Measurements from ENCODE around the gene AS3MT. TPM values are rescaled to one million over a fixed set of nuclear protein-coding genes. Genes with fewer than 3 reads are reported as not detected.

AS3MT gene
- total and polyA plus RNA-seq, 12 donors, result 177 to 910 (median 303) TPM

- intact Hi-C loops (cut with DNase I), result loop anchor here (5.0 to 10.0 kb wide), 2 partner anchors 32 to 90 kb away; no protein-coding TSS in a partner anchor
- 45 to 61% (median 58%) methylated on average over 4 of the region's 4 CpGs for WGBS, 4 donors
- H3K36me3 ChIP-seq (replicated peaks in 1 of 2), result no peaks in the 10 kb centered on the region
- H3K4me1 ChIP-seq (replicated peaks in 1 of 2), result no peaks in the 10 kb centered on the region
- H3K9me3 ChIP-seq (replicated peaks in 1 of 3), result no peaks in the 10 kb centered on the region
- no peaks in the 10 kb centered on the region for H3K27me3 ChIP-seq
- H3K27ac ChIP-seq, result peak overlapping the region in 3 of 5 donors; percentile 19 to 79 (median 32)
- TF ChIP-seq POLR2A (IDR thresholded peaks at IDR 0.05), result peak in 1 of 2 donors; percentile 39
- TF ChIP-seq, protein P1, sequence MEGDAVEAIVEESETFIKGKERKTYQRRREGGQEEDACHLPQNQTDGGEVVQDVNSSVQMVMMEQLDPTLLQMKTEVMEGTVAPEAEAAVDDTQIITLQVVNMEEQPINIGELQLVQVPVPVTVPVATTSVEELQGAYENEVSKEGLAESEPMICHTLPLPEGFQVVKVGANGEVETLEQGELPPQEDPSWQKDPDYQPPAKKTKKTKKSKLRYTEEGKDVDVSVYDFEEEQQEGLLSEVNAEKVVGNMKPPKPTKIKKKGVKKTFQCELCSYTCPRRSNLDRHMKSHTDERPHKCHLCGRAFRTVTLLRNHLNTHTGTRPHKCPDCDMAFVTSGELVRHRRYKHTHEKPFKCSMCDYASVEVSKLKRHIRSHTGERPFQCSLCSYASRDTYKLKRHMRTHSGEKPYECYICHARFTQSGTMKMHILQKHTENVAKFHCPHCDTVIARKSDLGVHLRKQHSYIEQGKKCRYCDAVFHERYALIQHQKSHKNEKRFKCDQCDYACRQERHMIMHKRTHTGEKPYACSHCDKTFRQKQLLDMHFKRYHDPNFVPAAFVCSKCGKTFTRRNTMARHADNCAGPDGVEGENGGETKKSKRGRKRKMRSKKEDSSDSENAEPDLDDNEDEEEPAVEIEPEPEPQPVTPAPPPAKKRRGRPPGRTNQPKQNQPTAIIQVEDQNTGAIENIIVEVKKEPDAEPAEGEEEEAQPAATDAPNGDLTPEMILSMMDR (IDR thresholded peaks at IDR 0.05), result no peak
- peak in 5 of 7 donors; percentile 53 to 82 (median 67) for DNase-seq
- no peak overlapping the region for H3K4me3 ChIP-seq
Measured at GRCh38 chr10:102824664-102825063, 44.6 kb upstream of the AS3MT start.

- intact Hi-C loops (cut with DNase I), result loop anchor here (5.0 to 10.0 kb wide), 2 partner anchors 34 to 91 kb away; no protein-coding TSS in a partner anchor
- H3K27me3 ChIP-seq, result no peaks in the 10 kb centered on the region
- TF ChIP-seq, protein P1 (IDR thresholded peaks at IDR 0.05), result no peak
- TF ChIP-seq POLR2A (IDR thresholded peaks at IDR 0.05), result peak in 1 of 2 donors; percentile 60
- H3K4me3 ChIP-seq, result no peak overlapping the region
- WGBS, 4 donors, result 56 to 73% (median 65%) methylated on average over 8 to 9 of the region's 9 CpGs
- no peaks in the 10 kb centered on the region for H3K4me1 ChIP-seq (replicated peaks in 1 of 2)
- H3K36me3 ChIP-seq (replicated peaks in 1 of 2), result peaks cover 0 to 5% of the 10 kb centered on the region in 2 donors
- H3K27ac ChIP-seq, result peak overlapping the region in 3 of 5 donors; percentile 20 to 79 (median 51)
- no peaks in the 10 kb centered on the region for H3K9me3 ChIP-seq (replicated peaks in 1 of 3)
- DNase-seq, result peak in 3 of 7 donors; percentile 68 to 81 (median 71)
Measured at GRCh38 chr10:102826148-102826796, 43.0 kb upstream of the AS3MT start.

GRCh38 chr10:102827597-102827975, 41.7 kb upstream of the AS3MT start:
- Histone ChIP-seq H3K27me3 (no peaks in the 10 kb centered on the region), H3K4me3 (no peak overlapping the region), H3K36me3 (replicated peaks in 1 of 2) (peaks cover 0 to 13% of the 10 kb centered on the region in 2 donors), H3K9me3 (replicated peaks in 1 of 3) (no peaks in the 10 kb centered on the region), H3K4me1 (replicated peaks in 1 of 2) (no peaks in the 10 kb centered on the region), H3K27ac (peak overlapping the region; percentile 32 to 79 (median 62))
- intact Hi-C loops (cut with DNase I), result loop anchor here (5.0 to 10.0 kb wide), 2 partner anchors 35 to 93 kb away; no protein-coding TSS in a partner anchor
- WGBS, 4 donors, result 39 to 58% (median 54%) methylated on average over 5 of the region's 5 CpGs
- DNase-seq, result peak in 4 of 7 donors; percentile 49 to 83 (median 74)
- TF ChIP-seq, protein P1 (IDR thresholded peaks at IDR 0.05), result no peak
- TF ChIP-seq POLR2A (IDR thresholded peaks at IDR 0.05), result no peak

DNA sequence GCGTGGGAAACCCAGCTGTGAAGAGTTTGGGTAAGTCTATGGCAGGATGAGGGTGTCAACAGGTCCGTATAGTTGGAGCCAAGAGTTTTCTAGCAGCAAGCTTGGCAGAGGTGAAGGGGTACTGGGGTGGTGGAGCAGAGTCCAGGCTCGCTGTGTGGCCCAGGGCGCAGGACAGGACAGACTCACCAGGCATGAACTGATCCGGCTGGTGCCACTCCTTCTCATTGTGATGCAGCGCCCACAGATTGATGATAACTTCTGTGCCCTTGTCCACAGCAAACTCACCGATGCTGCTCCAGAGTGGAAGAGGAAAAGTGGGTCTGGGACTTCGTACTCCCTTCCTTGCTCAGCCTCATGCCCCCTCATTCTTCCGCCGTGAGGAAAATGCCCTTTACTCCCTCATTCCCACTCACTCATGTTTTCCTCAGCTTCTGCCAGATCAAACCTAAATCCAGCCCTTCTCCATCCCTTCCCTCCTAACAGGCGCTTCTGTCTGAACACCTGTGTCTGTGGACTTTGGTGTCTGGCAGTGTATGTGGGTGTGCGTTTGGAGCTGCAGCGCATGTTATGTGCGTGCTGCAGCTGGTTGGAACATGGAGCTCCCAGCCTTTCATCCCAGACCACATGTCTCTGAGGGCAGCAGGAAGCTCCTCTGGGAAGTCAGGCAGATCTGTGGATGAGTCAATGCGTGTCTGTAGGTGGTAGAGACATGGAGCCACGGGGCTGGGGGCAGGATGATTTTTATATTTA, 37.8 kb upstream of the AS3MT start:
- Histone ChIP-seq H3K27ac (peak overlapping the region in 3 of 5 donors; percentile 53 to 92 (median 83)), H3K36me3 (replicated peaks in 1 of 2) (peaks cover 0 to 44% of the 10 kb centered on the region in 2 donors), H3K27me3 (no peaks in the 10 kb centered on the region), H3K9me3 (replicated peaks in 1 of 3) (no peaks in the 10 kb centered on the region), H3K4me3 (no peak overlapping the region), H3K4me1 (replicated peaks in 1 of 2) (peaks cover 0 to 10% of the 10 kb centered on the region in 2 donors)
- intact Hi-C loops (cut with DNase I), result loop anchor here (5.0 to 10.0 kb wide), 3 partner anchors 63 to 243 kb away; no protein-coding TSS in a partner anchor
- WGBS, 4 donors, result 65 to 75% (median 73%) methylated on average over 15 to 16 of the region's 16 CpGs
- TF ChIP-seq POLR2A (IDR thresholded peaks at IDR 0.05), result peak in 1 of 2 donors; percentile 59
- TF ChIP-seq, protein P1 (IDR thresholded peaks at IDR 0.05), result no peak
- DNase-seq, result peak in 4 of 7 donors; percentile 56 to 80 (median 68)

Data from adrenal gland (tissue), 12 donors.